Astrocyte (in vitro differentiated cells and primary cell): Measurements from ENCODE around the gene SBF2. TPM values are rescaled to one million over a fixed set of nuclear protein-coding genes. Genes with fewer than 3 reads are reported as not detected.

Experiments
- DNase-seq: peaks from one replicate; pipeline ENCODE4 v3.0.0-alpha.2; 2010; ENCODE audit warnings: low read depth
- FAIRE-seq: peaks from 2 replicates; lab custom pipeline; 2011; peaks lifted over from hg19 to GRCh38; lab: Jason Lieb, UNC
- H2AFZ ChIP-seq: 2 replicates; pipeline ENCODE4 v1.6.0; 2012; ENCODE audit warnings: low read depth, low read length, inconsistent platforms
- H3K27ac ChIP-seq: 2 replicates; pipeline ENCODE4 v1.5.1; 2011; ENCODE audit warnings: low read depth, low read length, inconsistent platforms
- H3K27me3 ChIP-seq: 2 replicates; pipeline ENCODE4 v1.6.0; 2011; ENCODE audit warnings: low read length, inconsistent platforms; ENCODE audit not compliant: insufficient read depth
- H3K36me3 ChIP-seq: 2 replicates; pipeline ENCODE4 v1.5.1; 2011; ENCODE audit warnings: low read length, inconsistent platforms; ENCODE audit not compliant: insufficient read depth
- H3K4me1 ChIP-seq: 2 replicates; pipeline ENCODE4 v1.5.1; 2011; ENCODE audit warnings: low read length, inconsistent platforms; ENCODE audit not compliant: insufficient read depth
- H3K4me2 ChIP-seq: 2 replicates; pipeline ENCODE4 v1.6.0; 2012; ENCODE audit warnings: low read length, inconsistent platforms
- H3K4me3 ChIP-seq: 2 replicates; pipeline ENCODE4 v1.5.1; 2011; ENCODE audit warnings: low read depth, mild to moderate bottlenecking, low read length, inconsistent platforms; ENCODE audit not compliant: insufficient read depth
- H3K79me2 ChIP-seq: 2 replicates; pipeline ENCODE4 v1.6.0; 2012; ENCODE audit warnings: mild to moderate bottlenecking, low read length, inconsistent platforms; ENCODE audit not compliant: insufficient read depth
- H3K9ac ChIP-seq: 2 replicates; pipeline ENCODE4 v1.6.0; 2012; ENCODE audit warnings: mild to moderate bottlenecking, low read length, inconsistent platforms
- H3K9me3 ChIP-seq: 2 replicates; pipeline ENCODE4 v1.5.1; 2012; ENCODE audit warnings: low read depth, mild to moderate bottlenecking, low read length, inconsistent platforms; ENCODE audit not compliant: insufficient read depth
- H4K20me1 ChIP-seq: 2 replicates; pipeline ENCODE4 v1.6.0; 2012; ENCODE audit warnings: low read length, inconsistent platforms; ENCODE audit not compliant: insufficient read depth
- H3K27ac Mint-ChIP-seq: one replicate; pipeline ENCODE4 v1.8.0; 2021; ENCODE audit warnings: mild to moderate bottlenecking, mixed read lengths; ENCODE audit not compliant: unreplicated experiment
- H3K27me3 Mint-ChIP-seq: one replicate; pipeline ENCODE4 v1.8.0; 2021; ENCODE audit warnings: low read depth, mixed read lengths; ENCODE audit not compliant: unreplicated experiment
- H3K36me3 Mint-ChIP-seq: one replicate; pipeline ENCODE4 v1.8.0; 2021; ENCODE audit warnings: low read depth, mixed read lengths; ENCODE audit not compliant: unreplicated experiment
- H3K4me1 Mint-ChIP-seq: one replicate; pipeline ENCODE4 v1.8.0; 2021; ENCODE audit warnings: low read depth, mixed read lengths; ENCODE audit not compliant: unreplicated experiment
- H3K4me3 Mint-ChIP-seq: one replicate; pipeline ENCODE4 v1.8.0; 2021; ENCODE audit warnings: mild to moderate bottlenecking, moderate library complexity, mixed read lengths; ENCODE audit not compliant: unreplicated experiment
- H3K9me3 Mint-ChIP-seq: one replicate; pipeline ENCODE4 v1.8.0; 2021; ENCODE audit warnings: mild to moderate bottlenecking, mixed read lengths; ENCODE audit not compliant: unreplicated experiment
- CTCF ChIP-seq: IDR thresholded peaks from 2 replicates; pipeline ENCODE4 v1.5.1; 2011; ENCODE audit warnings: low read depth, mild to moderate bottlenecking, inconsistent platforms, low read length, moderate library complexity; ENCODE audit not compliant: insufficient read depth
- EZH2 ChIP-seq: IDR thresholded peaks from 2 replicates; pipeline ENCODE4 v1.6.1; 2012; ENCODE audit warnings: mild to moderate bottlenecking, low read length, inconsistent platforms; ENCODE audit not compliant: insufficient read depth
- total RNA-seq: library from RNA; stranded (reverse); gene quantifications from 2 replicates; pipeline ENCODE4 v1.2.1, GENCODE V29; 2021

SBF2 gene
- total RNA-seq, 1 donor from 2014 or later: 50.0 TPM

- no peak overlapping the region for H3K9ac ChIP-seq
- peaks cover 32% of the 10 kb centered on the region for H3K36me3 Mint-ChIP-seq
- no peak overlapping the region for H3K27ac ChIP-seq
- no peak overlapping the region for H2AFZ ChIP-seq
- H3K4me3 Mint-ChIP-seq: no peak overlapping the region
- H4K20me1 ChIP-seq: no peaks in the 10 kb centered on the region
- no peak overlapping the region for H3K4me2 ChIP-seq
- H3K4me1 Mint-ChIP-seq: peaks cover 2% of the 10 kb centered on the region
- no peaks in the 10 kb centered on the region for H3K27me3 ChIP-seq
- no peaks in the 10 kb centered on the region for H3K4me1 ChIP-seq
- H3K27me3 Mint-ChIP-seq: no peaks in the 10 kb centered on the region
- no peak overlapping the region for H3K27ac Mint-ChIP-seq
- H3K9me3 Mint-ChIP-seq: peaks cover 7% of the 10 kb centered on the region
- no peaks in the 10 kb centered on the region for H3K9me3 ChIP-seq
- DNase-seq (no peak), FAIRE-seq (no peak)
- no peak overlapping the region for H3K4me3 ChIP-seq
- peaks cover 21% of the 10 kb centered on the region for H3K36me3 ChIP-seq
- no peaks in the 10 kb centered on the region for H3K79me2 ChIP-seq
- no peak for TF ChIP-seq EZH2
- no peak for TF ChIP-seq CTCF
Measured at GRCh38 chr11:9733212-9733611, 560.8 kb downstream of the SBF2 start.

- DNase-seq: no peak
- H3K9ac ChIP-seq: no peak overlapping the region
Measured at GRCh38 chr11:9732453-9732852, 561.6 kb downstream of the SBF2 start.

More at GRCh38 chr11:9732453-9732852, 561.6 kb downstream of the SBF2 start:
- Mint-ChIP-seq H3K36me3 (peaks cover 28% of the 10 kb centered on the region), H3K27me3 (no peaks in the 10 kb centered on the region), H3K4me1 (peaks cover 2% of the 10 kb centered on the region), H3K4me3 (no peak overlapping the region), H3K9me3 (peaks cover 7% of the 10 kb centered on the region), H3K27ac (no peak overlapping the region)
- FAIRE-seq: no peak
- Histone ChIP-seq H3K4me1 (no peaks in the 10 kb centered on the region), H2AFZ (no peak overlapping the region), H3K27me3 (no peaks in the 10 kb centered on the region), H3K36me3 (peaks cover 25% of the 10 kb centered on the region), H3K4me3 (no peak overlapping the region), H3K4me2 (no peak overlapping the region), H3K79me2 (no peaks in the 10 kb centered on the region), H4K20me1 (no peaks in the 10 kb centered on the region), H3K27ac (no peak overlapping the region), H3K9me3 (no peaks in the 10 kb centered on the region)
- no peak for TF ChIP-seq EZH2
- TF ChIP-seq CTCF: no peak
